Stimulated activated CD8-positive, alpha-beta memory T cell treated with anti-CD3 and anti-CD28 coated beads, Interleukin-15, amount 100 ng/mL, for 48 hours (primary cell): ENCODE data around the gene RALGAPA2.

ENCODE experiments used
- DNase-seq, 2 donors: peaks; one replicate each; pipeline ENCODE4 v3.0.0-alpha.2; 2020; ENCODE audit warnings: low read depth in 2 of 2

Gene RALGAPA2

DNA sequence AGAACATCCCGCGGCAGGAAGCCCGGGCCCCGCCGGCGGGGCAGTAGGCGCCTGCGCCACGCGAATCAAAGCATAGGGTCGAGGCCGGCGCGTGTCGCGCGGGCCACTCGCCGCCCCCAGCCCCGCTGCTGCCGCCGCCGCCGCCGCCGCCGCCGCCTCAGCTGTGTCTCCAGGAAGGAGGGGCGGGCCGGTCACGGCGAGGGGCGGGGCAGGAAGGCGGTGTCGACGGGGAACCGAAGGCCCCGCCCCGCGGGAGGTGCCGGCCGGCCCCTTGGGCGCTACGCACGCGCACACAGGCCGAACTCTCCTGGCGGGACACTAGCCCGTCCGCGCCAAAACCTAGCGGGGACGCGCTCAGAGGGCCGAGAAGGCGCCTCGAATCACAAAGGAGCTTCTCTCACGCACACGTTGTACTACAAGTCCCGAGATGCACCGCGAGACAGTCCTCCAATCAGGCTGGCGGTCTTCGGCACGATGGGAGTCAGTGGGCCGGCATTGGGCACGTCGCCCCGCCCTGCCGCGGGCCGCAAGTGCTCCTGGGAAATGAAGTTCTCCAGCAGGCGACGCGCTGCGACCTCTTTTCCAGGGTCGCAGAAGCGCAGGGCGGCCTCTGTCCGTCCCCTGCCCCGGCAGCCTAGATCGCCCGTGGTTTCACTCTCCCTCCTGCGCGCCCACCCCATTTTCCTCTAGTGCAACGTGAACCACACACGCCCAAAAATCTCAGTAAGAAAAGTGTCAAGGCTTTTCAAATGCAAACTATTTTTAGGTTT, at the start of gene RALGAPA2:
Gene RALGAPA2 (minus strand): TSS at position 171 of the 770 bp plus-strand sequence. CDS start 164 bp downstream, at position 7.
- DNase-seq, result peak; percentile 89 to 90

GRCh38 chr20:20761301-20761700, 48.9 kb upstream of the RALGAPA2 start:
- no peak for DNase-seq

DNA sequence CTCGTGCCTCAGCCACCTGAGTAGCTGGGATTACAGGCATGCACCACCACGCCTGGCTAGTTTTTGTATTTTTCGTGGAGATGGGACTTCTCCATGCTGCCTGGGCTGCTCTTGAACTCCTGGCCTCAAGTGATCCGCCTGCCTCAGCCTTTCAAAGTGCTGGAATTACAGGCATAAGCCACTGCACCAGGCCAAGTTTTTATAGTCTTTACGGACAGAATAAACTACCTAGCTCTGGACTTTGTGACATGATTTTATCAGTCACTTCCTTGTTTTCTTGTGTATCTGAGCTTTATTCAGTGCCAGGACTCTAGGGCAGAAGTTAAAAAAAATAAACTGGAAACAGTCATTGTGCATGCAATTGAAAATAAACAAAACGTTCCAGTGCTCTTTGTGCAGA, 46.7 kb upstream of the RALGAPA2 start:
- no peak for DNase-seq

- DNase-seq, result no peak
Observed at GRCh38 chr20:20755674-20756319, 43.4 kb upstream of the RALGAPA2 start.

- DNase-seq, result no peak
Observed at GRCh38 chr20:20755231-20755630, 42.8 kb upstream of the RALGAPA2 start.

DNA sequence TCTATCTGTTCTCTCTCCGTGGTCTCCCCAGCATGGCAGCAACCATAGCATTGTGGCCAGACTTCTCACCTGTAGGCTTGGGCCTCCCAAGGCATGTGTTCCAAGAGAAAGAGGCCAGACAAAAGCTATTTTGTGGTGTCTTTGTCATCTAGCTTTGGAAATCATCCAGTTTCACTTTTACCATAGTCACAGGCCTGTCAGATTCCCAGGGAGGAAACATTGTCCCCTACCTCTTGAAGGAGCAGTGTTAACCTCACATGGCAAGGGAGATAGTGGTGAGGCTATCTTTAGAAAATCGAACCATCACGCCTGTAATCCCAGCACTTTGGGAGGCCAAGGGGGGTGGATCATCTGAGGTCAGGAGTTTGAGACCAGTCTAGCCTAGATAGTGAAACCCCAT, 42.3 kb upstream of the RALGAPA2 start:
- no peak for DNase-seq

DNA sequence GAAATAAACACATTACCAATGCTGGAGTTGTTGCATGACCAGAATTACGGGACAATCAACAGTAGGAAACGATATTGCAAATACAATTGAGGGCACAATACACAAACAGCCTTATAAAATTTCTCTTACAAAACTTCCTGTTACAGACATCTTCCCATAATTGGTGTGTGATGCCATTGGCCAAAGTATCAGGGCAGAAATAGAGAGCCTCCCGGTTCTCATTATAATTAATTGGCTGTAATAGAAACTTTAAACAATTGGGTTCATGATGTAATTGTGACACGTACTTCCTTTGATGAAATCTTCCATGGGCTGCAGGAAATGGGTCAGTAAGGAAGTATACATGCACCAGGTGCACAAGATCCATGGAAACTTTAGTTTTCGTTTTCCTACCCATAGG, 40.3 kb upstream of the RALGAPA2 start:
- DNase-seq, result no peak

DNA sequence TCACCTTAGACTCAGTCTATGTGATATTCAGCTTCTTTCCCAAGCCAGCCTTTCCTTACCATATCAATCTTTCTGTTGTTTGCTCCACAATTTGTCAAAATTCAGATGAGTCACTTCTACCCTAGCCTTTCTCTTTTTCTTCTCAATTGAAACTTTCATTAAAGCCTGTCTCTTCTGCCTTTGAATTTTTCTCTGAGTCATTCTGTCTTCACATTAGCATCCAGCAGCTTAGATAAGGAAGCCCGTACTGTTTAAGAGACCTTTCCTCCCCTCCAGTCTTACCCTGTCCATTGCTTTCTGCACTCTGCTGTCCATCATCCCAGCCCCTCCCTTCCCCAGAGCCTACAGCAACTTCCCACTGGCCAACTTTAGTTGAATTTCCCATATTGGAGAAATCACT, 34.9 kb upstream of the RALGAPA2 start:
- DNase-seq, result no peak

DNA sequence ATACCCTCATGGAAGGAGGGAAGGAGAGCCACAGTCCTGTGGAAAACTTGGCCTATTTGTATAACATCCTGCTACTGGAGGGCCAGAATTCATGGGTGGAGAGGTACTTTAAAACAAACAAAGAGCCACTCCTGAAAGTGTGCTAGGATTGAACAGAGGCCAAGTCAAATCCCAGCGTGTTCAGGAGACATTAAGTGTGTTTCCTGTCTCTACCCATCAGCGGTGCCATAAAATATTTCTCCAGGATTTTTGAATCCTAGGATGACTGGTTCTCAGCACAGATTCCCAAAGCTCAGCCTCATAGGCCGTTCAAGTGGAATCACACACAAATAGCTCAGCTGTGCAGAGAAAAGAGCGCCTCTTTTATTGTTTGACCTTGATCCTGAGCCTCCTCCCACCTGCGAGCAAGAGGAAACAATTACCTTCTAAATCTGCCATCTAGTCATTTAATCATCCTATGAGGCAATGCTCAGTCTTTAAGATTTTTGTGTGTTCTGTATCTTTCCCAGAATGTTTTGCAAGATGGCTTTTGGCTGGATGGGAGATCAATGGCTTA, 31.8 kb upstream of the RALGAPA2 start:
- no peak for DNase-seq

GRCh38 chr20:20743511-20744169, 31.2 kb upstream of the RALGAPA2 start:
- no peak for DNase-seq

- no peak for DNase-seq
Observed at GRCh38 chr20:20741087-20742045, 28.9 kb upstream of the RALGAPA2 start.

- no peak for DNase-seq
Observed at GRCh38 chr20:20740541-20740940, 28.1 kb upstream of the RALGAPA2 start.

GRCh38 chr20:20737158-20737557, 24.7 kb upstream of the RALGAPA2 start:
- DNase-seq, result no peak

- no peak for DNase-seq
Observed at GRCh38 chr20:20736303-20736702, 23.9 kb upstream of the RALGAPA2 start.

DNA sequence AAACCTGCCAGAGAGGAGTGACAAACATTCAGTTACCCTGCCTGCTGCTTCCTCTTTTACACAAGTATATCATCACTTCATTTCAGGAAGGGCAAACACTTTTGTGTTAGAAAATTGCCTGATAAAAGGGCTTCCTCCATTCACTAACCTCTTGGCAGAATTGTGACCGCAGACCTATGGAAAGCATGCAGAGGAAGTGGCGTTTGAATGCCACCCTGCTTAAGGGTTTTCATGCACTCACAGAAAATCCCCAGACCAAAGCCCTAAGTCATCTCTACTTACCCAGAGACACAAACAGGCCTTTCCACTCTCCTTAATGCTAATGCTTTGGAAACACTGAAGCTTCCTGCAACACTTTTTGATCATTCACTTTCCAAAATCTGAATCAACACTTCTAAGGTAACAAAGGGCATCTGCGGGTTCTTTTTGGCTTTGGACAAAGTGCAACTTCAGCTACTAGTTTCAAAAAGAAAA, 22.1 kb upstream of the RALGAPA2 start:
- no peak for DNase-seq

DNA sequence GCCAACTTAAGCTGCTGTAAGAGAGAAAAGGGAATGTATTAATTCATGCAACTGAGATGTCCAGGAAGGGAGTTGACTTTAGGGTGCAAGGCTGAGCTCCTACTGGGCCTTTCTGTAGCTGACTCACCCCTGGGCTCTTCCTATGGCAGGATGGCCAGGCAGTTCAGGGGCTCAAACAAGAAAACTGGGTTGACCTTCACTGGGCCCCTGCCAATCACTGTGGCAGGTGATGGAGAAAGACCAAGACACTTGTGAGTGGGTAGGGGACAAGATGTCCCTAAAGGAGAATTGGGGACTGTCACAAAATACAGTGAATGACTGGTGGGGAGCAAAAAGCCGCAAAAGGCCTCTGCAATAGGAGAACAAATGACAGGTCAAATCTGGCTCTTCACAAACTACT, 21.5 kb upstream of the RALGAPA2 start:
- no peak for DNase-seq

- no peak for DNase-seq
Observed at GRCh38 chr20:20732641-20733040, 20.2 kb upstream of the RALGAPA2 start.

DNA sequence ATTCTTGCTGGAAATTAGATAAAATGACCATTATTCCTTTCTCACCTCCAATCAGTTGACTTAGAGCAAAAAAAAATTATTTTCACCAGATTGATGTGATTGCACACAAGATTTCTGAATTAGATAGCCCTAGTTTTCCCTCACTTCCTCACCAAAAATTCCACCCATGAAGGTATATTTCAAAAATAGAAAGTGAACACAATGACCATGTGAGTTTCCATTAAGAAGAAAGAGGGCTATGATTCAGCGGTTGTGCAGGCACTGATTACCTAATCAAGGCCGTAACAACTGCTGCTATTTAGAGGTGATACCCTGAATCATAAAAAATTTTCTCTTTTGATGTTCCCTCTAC, 19.5 kb upstream of the RALGAPA2 start:
- DNase-seq, result no peak

- DNase-seq, result no peak
Observed at GRCh38 chr20:20731000-20731944, 18.8 kb upstream of the RALGAPA2 start.

GRCh38 chr20:20729563-20729962, 17.1 kb upstream of the RALGAPA2 start:
- DNase-seq, result no peak
